ENCODE measurements around the gene PDZRN4.
"Not testable (repeated sequence)": the region's sequence is repeated elsewhere in the genome, so short reads cannot be mapped to it uniquely, and the experiment has no call there.

Gene PDZRN4

DNA sequence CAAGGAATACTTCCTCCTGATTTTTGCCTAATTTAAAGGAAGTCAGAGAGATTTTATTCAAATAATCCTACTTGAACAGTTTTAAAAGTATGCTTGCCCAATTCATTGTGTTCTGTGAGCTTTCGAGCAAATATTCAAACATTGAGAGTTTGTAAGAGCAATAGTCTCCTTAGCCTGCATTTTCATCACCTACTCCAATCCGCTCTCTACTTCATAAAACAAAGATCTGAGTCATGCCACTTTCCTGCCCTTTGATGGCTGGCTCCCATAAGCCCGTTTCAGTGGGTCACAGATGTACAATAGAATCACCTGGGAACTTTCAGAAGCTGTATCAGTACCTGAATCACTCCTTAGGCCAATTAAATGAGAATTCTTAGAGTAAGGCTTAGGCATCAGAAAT lies 319.2 kb downstream of the PDZRN4 start:
- no peak for DNase-seq (ENCODE audit: low read depth in 2 of 3, low spot score in 2 of 3)

DNA sequence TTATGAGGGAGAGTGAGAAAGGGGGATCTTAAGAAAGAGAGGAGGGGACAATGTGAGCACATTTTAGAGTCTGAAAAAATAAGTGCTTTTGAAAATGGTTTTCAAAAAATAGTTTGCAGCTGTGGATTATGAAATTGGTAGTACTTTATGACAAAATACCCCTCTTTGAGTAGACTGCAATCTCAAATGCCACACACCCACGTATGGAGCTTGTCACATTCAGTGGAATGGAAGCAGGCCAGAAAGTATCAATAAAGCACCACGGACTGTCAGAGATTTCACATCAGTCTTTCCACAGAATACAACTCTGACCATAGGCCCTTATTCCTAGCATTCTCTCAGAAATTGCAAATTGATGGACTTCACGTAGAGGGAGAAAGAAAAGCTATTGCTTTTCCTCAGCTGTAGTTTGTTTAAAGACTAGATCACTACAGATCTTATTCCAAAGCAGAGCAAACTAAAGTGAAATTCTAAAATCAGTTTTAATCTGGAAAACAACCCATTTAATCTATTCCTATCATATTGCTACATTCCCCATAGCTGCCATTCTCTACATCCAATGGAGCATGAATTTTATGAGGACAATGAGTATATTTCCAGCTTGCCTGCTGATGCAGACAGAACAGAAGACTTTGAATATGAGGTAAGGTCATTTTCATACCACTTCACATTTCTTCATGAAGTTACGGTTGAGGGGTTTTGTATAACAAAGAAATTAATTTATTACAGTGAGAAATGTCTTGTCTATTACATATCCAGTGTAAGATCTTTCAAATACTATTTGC lies 321.3 kb downstream of the PDZRN4 start:
- no peak for DNase-seq (ENCODE audit: low read depth in 2 of 3, low spot score in 2 of 3)

- no peak for DNase-seq (ENCODE audit: low read depth in 2 of 3, low spot score in 2 of 3)
Measured at GRCh38 chr12:41510470-41510869, 322.4 kb downstream of the PDZRN4 start.

DNA sequence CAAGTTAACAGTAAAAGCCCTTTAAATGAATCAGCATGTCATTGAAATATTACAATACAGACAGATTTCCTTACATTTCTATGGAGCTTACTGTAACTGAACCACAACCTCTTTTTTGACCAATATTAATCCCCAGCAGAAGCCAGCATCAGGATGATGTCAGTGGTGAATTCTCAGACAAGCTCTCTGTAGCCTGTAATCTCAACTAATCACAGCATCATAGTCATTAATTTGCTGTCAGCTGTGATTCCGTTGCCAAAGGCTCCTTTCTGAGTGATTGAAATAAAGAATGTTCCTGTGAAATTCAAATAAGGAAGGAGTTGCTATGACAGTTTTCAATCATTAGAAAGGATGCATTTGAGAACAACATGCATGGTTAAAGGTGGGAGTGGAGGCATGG lies 323.1 kb downstream of the PDZRN4 start:
- DNase-seq (ENCODE audit: low read depth in 2 of 3, low spot score in 2 of 3), result no peak

DNA sequence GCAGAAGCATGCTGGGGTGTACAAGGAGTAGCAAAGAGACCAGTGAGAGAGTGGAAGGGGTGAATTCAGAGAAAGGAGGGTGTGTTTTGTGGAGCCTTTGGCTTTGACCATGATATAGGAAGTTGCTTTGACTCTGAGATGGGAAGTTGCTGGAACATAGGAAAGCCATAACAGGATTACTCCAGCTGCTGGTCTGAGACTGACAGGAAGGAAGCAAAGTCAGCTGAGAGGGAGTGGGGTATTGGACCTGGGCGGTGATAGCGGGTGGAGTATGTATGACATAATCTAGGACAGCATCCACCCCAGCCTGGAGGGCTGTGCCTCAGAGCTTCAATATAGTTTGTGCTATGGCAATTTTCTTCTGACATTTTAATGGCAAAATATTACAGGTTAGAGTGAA lies 324.4 kb downstream of the PDZRN4 start:
- no peak for DNase-seq (ENCODE audit: low read depth in 2 of 3, low spot score in 2 of 3)

DNA sequence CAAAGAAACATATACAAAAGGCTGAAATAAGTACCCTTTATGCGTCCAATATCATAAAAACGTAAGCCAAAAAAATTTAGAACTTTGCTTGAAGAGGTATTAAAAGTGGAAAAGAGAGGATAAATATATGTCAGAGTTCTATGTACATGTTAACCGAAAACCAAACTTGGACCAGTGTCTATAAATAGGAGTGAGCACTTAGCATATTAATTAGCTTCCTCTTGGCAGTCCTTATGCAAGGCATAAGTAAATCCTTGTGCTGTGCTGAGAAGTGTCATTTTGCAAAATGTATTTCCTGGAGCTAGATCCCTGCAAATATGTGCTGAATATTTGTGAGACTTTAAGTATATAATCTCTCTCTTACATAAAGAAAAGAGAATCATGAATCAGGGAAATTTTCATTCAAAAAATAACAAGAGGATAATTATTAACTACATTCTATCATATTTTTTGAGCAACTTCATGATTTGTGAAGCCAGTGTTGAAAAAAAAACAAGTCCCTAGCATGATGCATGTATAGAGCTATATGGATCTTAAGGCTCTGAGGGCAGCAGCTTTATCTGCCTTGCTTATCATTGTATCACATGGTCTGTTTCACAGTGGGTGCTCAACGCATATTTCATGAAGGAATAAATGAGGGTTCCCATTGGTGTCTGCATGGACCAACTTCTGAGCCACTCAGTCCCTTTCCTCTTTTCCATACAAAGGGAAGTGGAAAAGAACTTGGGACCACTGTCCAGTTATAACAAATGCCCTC lies 326.1 kb downstream of the PDZRN4 start:
- no peak for DNase-seq (ENCODE audit: low read depth in 2 of 3, low spot score in 2 of 3)

DNA sequence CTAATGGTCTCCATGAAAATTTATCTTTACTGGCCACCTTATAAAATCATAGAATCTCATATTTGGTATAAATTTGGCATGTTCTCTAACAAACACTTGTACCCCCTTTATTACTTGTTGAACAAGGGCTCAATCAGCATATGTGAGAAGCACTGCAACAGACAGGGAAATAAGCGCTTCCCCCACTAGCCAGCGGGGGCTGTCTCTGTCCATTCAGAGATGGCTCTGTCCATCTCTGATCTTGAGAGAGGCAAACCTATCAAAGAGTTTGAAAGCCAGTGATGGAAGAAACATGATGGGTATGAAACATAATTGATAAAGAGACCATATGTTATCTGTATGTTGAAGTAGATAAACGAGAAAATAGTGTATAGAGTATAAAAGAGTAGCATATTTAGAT lies 326.8 kb downstream of the PDZRN4 start:
- no peak for DNase-seq (ENCODE audit: low read depth in 2 of 3, low spot score in 2 of 3)

GRCh38 chr12:41515953-41516352 lies 327.8 kb downstream of the PDZRN4 start:
- DNase-seq (ENCODE audit: low read depth in 2 of 3, low spot score in 2 of 3), result no peak

- no peak for DNase-seq (ENCODE audit: low read depth in 2 of 3, low spot score in 2 of 3)
Measured at GRCh38 chr12:41520869-41521268, 332.7 kb downstream of the PDZRN4 start.

DNA sequence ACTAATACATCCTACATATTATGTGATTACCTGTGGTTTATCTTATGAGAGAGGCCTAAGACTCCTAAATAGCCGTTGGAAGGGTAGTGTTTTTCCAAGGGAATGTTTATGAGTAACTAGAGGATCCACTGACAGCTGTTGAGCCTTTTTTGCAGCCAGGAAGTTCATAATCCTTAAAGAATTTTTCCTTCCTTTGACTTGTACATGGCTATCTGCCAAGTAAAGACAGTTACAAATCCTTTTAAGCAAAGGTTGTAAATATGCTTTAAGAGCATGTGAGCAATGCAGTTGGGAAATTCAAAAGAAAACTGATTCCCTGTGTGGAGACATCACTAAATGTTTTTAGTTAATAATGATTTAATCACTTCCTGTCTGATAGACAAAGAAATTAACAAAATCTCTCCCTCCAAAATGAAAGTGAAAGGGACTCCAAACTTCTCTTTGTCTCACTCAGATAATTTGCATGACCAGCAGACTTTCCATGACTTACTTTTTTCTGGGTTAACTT lies 333.8 kb downstream of the PDZRN4 start:
- no peak for DNase-seq (ENCODE audit: low read depth in 2 of 3, low spot score in 2 of 3)

DNA sequence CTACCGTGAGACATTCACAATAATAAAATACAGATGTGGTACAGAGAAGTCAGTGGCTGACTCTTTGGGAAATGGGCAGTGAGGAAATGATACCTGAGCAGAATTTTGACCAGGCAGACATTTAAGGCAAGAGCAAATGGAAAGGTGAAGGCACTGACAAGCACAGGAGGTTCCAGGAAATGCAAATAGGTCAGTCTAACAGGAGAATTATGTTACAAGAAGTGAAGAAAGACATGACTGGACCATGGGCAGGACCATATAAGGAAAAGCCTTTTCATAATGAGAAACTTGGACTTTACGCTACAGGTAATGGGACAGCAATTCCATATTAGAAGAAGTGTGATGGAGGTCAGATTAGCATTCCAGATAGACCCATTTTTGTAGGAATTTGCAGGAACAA lies 338.9 kb downstream of the PDZRN4 start:
- DNase-seq (ENCODE audit: low read depth in 2 of 3, low spot score in 2 of 3), result no peak

- DNase-seq (ENCODE audit: low read depth in 2 of 3, low spot score in 2 of 3), result no peak
Measured at GRCh38 chr12:41527534-41528116, 339.5 kb downstream of the PDZRN4 start.

DNA sequence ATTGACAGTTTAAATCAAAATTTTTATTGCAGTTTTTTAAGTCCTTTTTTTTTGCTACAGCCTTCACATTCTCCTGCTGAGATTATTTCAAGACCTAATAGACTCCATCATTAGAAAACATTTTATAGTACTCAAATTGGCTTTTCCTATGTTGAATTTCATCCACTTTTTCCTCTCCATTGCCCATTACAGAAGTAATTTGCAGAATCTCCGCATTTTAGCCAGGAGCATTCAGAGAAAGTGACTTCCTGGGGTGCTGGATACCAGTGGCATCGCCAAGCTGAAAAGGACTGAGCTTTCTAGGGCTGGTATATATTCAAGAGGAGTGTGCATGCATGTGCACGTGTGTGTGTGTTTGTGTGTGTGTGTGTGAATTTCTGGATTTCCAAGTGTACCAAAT lies 340.8 kb downstream of the PDZRN4 start:
- no peak for DNase-seq (ENCODE audit: low read depth in 2 of 3, low spot score in 2 of 3)

GRCh38 chr12:41530441-41530840 lies 342.3 kb downstream of the PDZRN4 start:
- no peak for DNase-seq (ENCODE audit: low read depth in 2 of 3, low spot score in 2 of 3)

DNA sequence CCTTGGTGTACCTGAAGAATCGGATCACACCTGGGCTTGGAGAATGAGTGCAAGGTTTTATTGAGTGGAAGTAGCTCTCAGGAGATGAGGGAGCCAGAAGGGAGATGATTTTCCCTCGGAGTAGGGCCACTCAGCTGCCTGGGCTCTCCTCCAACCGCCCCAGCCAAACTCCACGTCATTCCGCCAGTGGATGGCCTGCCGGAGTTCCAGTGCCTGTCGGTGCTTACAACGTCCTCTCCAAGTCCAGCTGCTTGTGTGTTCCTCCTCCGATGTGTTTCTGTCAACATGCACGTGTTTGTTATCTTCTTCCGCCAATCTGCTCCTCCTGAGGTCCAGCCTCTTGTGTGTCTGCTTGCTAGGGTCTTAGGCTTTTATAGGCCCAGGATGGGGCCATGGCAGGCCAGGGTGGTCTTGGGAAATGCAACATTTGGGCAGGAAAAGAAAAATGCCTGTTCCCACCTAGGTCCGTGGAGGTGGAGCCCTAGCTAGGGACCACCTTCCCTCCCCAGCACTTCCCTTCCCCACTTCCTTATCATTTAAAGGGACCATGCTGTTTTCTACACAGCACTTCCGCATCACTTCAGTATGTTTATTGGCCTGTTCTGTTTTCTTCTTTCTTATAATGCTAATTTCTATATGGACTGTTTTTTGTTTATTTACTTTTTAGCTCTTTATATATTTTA lies 343.2 kb downstream of the PDZRN4 start:
- DNase-seq (ENCODE audit: low read depth in 2 of 3, low spot score in 2 of 3), result no peak

DNA sequence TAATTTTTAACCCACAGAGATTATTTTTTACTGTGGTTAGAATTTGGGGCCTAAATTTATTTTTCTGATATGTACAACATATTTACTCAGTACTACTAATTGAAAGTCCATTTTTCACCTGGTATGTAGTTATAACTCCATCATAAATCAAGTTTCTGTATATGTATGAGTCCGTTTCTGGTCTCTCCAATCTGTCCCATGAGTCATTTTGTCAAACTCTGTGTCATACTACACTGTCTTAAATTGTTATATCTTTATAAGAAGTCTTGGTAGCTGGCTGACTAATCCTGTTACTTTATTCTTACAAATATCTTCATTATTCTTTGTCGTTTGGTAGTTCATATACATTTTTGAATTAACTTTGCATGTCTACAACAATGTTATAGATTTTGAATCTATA lies 344.0 kb downstream of the PDZRN4 start:
- DNase-seq (ENCODE audit: low read depth in 2 of 3, low spot score in 2 of 3), result no peak

- DNase-seq (ENCODE audit: low read depth in 2 of 3, low spot score in 2 of 3), result no peak
Measured at GRCh38 chr12:41536813-41537490, 348.8 kb downstream of the PDZRN4 start.

DNA sequence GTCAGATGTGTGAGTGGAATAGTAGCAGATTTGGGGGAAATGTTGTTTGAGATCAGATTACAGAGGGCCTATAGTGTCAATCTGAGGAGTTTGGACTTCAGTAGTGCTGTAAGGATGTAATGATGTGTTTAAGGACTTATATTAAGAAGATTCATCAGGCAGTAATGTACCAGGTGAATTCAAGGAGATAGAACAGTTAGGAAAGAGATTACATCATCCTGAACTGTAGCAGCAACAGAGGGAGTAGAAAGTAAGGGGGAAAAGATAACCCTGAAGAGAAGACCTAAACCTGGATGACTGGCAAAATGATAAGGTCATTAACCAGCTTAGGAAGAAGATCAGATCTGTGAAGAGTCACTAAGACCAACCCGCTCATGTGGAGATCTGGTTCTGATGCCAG lies 349.4 kb downstream of the PDZRN4 start:
- DNase-seq (ENCODE audit: low read depth in 2 of 3, low spot score in 2 of 3), result no peak

DNA sequence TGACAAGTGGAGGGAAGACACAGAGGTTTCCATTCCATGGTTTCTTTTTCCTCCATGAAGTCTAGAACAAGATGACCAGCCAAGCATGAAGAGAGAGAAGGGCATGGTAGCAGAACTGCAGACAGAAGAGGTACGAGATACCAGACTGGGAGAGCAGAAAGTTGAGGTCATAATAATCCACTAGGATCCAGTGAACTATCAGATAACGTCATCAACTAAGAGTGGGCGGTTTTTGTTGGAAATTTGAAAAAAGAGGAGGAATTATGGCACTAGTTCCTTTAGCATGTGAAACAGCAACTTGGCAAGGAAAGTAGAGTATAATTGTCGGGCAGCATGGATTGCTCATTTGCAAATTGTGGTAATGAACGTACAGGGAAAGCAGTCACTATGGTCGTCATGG lies 357.6 kb downstream of the PDZRN4 start:
- no peak for DNase-seq (ENCODE audit: low read depth in 2 of 3, low spot score in 2 of 3)

- not testable (repeated sequence) for DNase-seq (ENCODE audit: low read depth in 2 of 3, low spot score in 2 of 3)
Measured at GRCh38 chr12:41547071-41547470, 359.0 kb downstream of the PDZRN4 start.

- DNase-seq (ENCODE audit: low read depth in 2 of 3, low spot score in 2 of 3), result no peak
Measured at GRCh38 chr12:41548926-41549325, 360.8 kb downstream of the PDZRN4 start.

Measured in activated CD8-positive, alpha-beta memory T cell treated with anti-CD3 and anti-CD28 coated beads for 48 hours (primary cell).